Cerebellar cortex (tissue), 1 donor: ENCODE data around the gene RARB.

Experiments
- DNase-seq: peaks from one replicate; pipeline ENCODE4 v3.0.0-alpha.2; 2015; ENCODE audit warnings: low spot score

RARB gene

DNA sequence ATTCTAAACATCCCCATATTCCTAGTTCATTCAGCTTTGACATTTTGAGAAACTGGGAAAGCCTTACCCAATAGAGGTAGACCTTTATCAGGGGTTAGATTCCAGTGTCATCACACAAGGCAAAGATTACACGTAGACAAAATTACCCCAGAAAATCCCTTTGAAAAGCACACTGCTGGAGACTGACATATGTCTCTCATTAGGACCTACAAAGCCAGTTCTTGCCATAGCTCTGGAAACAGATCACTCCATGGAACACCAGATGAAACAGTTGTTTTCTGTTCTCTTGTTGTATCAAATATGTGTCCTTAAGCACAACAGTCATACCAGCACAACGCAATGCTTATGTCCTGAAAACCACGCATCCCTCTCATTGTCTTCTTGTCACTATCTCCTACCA lies 44.7 kb downstream of the RARB start:
- DNase-seq: no peak

DNA sequence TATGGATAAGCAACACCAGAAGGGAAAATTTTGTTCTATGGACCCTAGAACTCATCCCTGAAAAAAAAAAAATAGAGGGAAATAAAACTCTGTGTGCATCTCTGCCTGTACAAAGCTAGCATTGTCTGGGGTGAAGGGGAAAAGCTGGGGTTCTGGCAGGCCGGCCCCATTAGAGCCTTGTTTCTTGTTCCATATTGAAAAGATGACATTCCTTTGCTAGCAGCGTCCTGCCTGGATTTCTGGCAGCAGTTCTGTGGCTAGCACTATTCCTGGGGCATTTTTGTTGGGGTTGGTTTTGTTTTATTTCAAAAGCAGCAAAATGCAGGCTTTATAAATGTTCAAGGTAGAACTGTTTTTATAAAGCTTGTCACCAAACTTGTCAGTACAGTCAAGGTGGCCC lies 45.2 kb downstream of the RARB start:
- no peak for DNase-seq

DNA sequence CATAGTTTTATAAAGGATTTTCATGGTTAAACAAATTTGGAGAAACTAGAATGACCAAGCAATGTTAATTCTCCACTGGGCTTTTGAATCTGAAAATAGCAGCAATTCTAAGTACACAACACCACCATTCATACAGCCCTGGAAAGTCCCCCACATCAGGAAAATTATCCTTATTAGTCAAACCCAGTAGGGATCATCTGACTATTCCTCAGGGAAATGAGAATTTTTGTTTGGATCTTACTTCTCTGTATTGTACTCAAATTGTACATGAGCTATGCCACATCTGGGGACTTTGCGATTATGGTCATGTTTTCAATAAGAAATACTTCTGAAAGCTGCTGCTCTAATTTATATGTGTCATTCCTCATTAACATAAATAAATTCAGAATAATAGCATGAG lies 46.0 kb downstream of the RARB start:
- no peak for DNase-seq

DNA sequence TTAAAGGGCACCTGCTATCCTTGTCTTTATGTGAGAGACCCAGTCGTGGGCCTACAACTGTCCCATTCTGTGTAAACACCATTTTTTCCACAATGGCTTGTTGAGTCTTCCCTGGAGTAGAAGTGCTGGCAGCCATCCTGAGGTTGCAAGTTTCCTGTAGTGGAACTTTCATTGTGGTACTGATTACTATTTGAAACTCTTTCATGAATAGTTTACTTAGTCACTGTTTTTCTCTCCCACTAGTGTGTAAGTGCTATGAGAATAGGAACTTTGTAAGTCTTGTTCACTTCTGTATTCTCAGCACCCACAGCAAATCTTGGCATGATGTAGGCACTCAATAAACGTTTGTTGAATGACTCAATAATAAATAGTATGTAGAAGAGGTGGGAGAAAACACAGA lies 48.6 kb downstream of the RARB start:
- DNase-seq: no peak

DNA sequence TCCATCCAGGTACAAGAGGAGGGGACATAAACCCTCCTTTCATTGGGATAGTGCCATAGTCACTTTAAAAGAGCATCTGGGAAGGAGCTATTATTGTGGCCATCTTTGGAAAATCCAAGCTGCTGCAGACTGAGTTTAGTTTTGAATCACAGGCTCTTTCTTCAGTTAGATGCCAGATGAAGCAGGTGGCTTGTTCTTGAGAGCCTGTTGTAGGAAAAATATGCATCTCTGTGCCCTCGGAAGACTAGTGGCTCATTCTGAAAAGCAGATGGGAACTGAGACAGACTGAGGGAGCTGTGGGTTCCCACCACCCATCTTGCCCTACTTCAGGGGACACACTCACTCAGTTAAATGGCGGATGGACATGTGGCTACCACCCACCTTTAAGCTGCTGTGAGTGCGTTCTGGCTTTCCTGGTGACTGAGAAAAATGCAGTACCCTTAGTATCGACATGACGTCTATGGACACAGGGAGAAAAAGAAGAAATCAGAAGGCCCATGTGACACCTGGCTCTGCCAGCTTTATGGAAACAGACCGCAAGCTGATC lies 50.2 kb downstream of the RARB start:
- peak; percentile 12 for DNase-seq

DNA sequence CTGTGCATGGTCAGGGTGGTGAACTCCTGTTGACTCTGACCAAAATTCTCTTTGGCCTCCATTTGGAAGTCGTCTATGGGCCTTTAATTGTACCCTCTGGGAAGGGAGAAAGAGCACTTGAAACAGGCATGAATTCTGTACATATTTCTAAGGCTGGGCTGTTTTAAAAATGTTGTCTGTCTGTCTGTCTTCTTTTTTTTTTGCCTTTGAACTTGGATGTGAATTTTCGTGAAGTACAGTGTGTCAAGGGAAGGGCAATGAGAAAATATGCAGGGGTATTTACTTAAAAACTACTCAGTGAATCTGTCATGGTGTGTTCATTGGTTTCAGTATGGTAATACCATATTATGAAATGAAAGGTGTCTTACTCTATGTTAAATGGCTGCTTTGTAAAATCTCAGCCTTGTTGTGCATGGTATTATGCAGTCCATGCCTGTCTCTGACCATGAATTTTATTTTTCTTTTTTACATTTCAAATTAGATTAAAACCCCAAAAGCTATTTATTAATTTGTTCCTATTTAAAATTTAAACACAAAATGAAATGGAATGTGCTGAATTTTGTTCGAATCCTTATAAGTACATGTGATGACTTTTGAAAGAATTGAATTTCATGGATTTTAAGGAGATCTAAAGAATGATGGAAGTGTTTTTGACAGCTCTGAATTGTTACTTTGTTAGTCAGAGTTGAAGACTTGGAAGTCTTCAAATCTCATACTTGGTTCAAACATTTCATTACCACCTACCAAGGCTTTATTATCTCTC lies 51.1 kb downstream of the RARB start:
- DNase-seq: no peak

DNA sequence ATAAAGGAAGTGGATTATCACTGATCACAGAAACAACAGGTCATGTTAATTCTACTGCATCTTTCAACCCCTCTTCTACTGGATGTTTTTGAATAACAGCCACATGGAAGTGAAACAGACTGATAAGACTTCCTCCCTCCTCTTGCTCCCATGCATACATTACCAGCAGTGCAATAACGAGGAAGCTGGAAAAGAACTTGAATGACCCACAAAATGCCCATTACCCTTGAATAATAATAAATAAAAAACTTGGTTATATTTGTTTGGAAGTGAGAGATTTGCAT lies 51.6 kb downstream of the RARB start:
- DNase-seq: no peak

DNA sequence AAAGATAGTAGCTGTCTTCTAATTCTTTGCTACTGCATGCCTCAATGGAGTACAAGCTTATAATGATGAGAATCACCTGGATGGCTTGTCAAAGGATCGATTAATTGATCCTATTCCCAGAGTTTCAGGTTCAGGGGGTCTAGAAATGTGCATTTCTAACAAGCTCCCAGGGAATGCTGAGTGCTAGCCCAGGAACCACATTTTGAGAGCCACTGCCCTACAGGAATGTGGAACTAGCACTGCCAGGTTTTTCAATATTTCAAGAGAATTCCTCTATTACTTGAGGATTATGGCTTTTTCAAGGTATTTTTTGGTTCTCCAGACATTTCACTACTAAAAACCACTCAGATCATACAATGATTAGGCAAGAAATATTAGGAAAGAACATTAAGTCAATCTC lies 52.7 kb downstream of the RARB start:
- DNase-seq: no peak

DNA sequence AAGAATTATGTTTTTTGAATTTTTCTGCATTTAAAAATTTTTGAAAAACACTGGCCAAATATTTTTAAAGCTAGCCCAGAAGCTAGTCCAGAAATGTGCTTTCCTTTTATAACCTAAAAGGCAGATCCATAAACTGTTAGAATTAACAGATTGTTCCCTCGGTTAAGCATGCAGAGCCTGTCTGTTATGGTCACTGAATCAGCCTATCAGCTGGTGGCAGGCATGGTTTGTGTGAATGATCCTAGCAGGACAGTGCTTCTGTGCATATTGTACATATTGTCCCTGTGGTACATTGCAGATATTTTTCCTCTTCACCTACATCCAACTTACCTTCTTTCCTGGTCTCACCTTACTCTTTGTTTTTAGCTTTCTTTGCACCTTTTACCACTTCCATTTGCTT lies 53.3 kb downstream of the RARB start:
- DNase-seq: no peak

DNA sequence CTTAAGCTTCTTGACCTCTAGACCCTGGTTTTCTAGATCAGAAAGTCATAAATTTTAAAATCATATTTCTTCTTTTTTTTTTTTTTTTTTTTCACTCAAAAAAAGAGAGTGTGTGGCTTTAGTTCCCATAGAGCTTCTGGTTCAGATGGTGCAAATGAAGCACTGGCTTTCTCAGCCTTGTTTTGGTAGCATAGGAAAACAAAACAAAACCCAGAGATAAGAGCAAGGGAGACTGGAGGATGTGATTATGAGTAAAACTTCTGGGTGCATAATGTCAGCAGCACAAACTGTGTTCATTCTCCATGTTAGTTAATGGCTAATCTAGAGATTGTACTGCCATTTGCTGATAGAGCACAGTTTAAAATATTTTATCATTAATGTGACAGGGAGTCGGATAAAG lies 55.4 kb downstream of the RARB start:
- DNase-seq: no peak

DNA sequence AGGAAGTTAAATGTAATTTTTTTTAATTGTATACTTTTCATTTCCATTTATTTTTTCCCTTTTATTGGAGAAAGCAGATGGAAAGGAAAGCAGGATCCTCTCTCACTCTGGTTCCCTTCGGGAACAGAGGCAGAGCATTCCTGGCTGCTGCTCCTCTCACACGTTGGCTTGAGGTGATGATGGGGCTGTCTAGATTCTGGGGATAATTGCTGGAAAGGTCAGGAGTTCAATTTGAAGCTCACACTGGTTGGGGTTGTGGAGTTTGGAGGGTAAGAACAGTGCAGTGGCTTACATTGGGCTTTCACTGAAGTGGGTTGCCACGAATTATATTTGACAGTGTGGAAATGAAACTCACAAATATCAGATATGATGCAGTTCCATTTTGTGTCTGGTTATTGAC lies 57.6 kb downstream of the RARB start:
- no peak for DNase-seq

DNA sequence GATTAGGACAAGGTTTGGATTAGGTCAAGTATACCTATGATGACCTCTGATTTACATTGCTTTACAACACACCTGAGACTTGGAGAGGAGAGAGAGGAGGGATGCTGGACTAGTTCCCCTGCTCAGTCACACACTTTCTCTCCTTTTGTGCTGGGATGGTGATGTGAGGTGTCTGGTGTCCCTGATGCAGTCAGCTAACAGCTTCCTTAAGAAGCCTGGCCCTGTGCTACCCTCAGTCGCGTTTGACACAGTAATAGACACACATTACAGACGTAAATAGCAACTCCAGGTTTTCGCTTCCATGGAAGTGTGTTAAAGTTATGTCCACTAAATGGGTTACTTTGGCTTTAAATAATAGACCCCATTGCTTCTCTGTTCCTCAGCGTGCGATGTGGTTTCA lies 58.9 kb downstream of the RARB start:
- DNase-seq: no peak

DNA sequence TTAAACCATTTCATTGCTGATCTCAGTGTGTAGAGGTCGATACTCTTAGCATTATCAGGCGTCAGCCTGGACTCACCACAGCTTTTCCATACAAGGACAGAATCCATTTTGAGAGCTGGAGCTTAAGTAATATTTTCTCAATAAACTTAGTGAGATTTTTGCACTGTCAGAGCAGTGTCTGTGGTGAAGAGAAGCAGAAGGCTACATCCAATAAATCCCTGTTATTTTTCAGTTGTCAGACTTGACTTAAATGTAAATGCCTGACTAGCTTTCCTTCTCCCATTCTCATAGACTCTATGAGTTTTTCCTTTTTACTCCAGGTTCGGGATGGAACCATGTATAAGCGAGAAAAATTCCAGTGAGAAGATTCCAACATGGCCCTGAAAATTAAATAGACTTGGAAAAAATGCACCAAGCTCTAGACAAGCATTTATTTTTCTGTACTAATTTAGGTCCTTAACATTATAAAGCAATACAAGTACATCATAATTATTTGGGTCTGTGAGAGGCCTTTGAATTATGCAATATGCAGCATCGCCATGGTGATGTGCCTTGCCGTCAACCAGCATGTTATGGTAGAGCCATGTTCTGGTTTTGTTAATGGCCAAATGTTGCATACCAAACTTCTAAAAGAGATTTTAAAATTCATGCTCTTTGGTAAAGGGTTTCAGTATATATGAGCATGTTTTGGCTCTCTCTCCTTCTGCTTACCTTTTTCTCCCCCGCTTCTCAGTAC lies 62.0 kb downstream of the RARB start:
- DNase-seq: no peak

DNA sequence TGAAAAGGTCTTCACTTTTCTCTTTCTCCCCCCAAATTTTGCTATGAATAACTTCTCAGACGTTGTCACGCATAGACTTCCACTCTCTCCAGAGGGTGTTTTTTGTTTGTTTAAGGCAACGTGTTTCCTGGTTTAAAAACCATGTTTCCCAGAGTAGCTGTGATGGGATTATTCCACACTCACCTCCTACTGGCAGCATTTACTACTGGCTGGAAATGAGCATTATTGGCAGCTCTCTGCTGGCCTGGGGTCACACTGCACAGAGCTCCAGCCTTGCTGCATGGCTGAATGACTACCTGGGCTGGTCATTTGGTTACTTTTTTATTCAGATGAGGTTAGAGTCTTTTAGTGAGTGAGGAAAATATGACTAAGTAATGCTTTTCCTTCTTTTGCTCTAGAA lies 65.2 kb downstream of the RARB start:
- DNase-seq: no peak

DNA sequence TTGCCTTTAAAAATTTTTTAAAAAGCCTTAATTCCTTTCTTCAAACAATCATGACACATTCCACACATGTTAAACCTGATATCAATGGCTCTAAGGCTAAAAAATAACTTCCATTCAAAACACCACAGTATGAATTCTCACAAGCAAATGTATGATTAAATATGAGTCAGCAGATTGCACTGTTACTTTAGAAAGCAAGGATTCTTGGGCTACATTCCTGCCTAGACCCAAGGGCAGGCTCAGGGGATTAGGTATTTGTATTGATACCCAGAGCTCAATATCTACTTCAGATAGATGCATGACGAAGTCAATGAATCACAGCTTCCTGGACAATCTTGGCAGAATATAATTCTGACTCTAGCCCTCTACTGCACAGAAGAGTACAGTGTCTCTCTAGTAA lies 65.7 kb downstream of the RARB start:
- DNase-seq: no peak

DNA sequence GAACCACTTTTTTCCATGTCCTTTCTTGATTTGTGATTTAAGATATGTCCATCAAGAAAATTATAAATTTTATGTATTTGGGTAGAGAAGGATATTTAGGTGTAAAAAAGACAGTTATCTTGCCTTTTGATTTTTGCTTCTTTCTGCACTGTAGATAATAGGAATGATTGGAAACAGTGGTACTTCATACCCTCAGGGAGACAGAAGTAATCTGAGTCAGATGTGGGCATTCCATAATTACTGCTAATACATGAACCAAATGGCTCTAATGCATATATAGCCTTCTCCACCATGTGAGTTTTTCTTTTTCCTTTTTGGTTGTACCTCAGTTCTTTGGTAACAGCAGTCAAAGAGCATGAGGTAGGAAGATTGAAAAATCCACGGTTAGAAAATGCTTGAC lies 67.2 kb downstream of the RARB start:
- no peak for DNase-seq

DNA sequence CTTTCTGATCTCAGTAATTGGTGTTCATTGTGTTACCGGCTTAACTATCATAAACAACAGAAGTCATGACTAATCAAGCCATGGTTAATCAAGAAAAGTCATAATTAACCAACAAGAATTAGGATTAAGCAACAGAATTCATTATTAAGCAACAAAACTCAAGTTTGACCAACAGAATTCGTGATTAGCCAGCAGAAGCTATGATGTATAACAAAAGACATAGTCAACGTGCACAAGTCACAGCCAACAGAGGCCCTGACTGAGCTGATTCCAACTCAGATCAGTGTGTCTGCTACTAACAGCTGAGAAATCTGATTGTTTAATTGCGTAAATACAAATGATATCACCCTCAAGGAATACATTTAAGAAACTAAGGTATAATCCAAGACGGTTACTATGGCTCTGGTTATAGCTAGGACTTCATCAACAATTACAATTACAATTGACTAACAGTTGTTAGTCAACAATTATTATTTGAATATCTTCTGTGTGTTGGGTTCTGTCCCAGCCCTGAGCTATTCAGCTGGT lies 67.7 kb downstream of the RARB start:
- no peak for DNase-seq

DNA sequence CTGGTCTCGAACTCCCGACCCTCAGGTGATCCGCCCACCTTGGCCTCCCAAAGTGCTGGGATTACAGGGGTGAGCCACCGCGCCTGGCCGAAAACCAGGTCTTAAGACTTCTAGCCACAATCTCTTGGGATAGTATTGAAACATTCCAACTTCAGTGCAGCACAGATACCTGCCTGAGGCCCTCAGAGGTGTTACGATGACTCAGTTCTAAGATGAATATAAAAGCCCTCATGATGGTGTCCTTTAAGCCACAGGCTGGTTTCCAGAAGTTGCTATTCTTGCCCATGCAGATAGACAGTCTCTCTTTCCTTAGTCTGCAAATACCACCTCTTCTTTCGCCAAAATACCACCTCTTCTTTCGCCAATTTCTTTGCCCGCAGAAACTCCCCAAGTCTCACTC lies 69.0 kb downstream of the RARB start:
- DNase-seq: no peak

DNA sequence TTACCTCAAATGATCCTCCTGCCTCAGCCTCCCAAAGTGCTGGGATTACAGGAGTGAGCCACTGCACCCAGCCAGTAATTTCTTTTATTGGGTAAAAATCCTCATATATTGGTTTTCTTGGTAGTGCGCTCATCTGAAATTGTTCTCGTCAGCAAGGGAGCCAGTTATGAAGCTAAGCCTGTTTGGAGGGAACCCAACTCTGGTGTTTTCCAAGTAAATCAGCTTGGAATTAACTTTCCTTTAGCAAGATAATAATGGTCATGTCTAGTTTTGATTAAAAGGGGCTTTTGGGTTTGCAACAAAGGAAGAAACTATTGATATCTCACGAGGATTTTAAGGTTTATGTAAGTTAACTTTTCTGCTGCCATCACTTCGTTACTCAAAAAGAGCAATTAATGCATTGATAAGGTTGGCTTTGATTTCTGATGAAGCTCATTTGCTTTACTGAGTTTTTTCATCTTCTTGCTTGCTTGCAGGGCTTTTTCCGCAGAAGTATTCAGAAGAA lies 72.7 kb downstream of the RARB start:
- DNase-seq: no peak

DNA sequence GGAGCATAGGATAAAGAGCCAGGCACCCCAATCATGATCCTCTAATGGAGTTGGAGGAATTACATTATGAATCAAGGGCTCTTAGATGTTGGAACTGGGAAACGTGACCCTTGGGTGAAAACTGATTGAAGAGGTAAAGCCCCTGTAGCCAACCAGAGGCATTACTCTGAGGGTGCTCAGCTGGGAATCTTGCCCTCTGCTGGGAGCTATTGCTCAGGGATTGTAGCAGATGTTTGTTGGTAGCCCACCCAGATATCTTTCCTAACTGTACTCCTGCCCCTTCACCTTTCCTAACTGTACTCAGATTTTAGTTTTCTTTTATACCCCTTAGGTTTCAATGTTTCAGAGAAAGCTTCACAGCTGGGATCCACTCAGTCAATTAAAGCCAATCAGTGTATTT lies 74.2 kb downstream of the RARB start:
- DNase-seq: no peak

DNA sequence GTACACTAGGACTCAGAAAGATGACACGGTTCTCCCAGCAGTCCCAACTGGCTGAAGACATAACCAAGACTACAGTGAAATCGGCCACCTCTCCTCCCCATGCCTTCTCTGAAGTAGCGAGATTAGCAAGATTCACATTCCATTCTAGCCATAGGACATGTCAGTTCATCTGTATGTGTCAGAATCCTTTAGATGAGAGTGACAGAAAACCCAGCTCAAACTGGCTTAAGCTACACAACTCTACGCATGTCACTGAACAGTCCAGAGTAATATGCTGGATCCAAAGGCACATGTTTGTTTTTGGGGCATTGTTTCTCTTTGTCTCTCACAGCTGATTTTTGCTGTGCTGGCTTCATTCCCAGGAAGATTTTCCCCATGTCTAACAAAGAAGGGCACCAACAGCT lies 75.8 kb downstream of the RARB start:
- DNase-seq: no peak

DNA sequence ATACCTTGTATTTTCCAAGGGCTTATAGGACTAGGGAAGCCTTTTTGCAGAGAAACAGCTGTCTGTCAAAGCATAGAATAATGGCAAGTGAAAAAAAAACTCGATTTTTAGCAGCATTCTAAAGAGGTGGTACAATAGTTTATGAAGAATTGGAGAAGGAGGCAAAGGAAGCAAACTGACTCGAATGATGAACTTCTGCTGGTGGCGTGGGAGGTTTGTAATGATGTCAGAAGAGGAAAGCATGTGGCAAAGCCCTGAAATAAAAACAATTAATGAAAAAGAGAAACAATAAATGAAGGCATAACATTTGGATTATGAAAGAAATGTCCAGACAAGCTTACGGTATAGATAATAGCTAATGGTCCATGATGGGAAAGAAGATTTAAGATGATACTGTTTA lies 77.5 kb downstream of the RARB start:
- no peak for DNase-seq

DNA sequence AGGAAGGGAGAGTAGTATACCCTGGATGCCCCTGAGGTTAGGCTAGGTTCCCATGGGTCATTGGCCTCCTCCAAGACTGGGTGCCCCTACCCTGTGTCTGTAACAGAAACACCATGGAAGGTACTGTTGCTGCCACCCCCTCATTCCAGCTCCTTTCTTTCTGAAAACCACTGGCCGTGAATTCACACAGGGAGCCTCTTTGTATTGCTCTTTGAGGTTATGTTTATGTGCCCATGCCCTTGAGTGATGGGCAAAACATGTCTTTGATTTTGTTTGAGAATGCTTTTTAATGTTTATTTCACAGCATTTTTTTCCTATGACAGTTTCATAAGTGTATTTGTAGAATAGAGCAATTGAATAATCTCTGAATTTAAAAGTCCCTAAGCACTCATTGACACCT lies 79.7 kb downstream of the RARB start:
- no peak for DNase-seq
